Occipital lobe (tissue), 2 donors: ENCODE measurements around the gene LATS2. TPM values are rescaled to one million over a fixed set of nuclear protein-coding genes. Genes with fewer than 3 reads are reported as not detected.

ENCODE experiments used
- DNase-seq: peaks from one replicate; lab custom pipeline; 2025; lab: John Stamatoyannopoulos, UW
- total RNA-seq: library from RNA; depleted of rRNA; stranded (reverse); fragments of >200 nt; gene quantifications from one replicate; pipeline ENCODE4 v1.2.3, GENCODE V29; 2014

Gene LATS2
- total RNA-seq, 1 donor from 2014 or later: 2.2 TPM

DNA sequence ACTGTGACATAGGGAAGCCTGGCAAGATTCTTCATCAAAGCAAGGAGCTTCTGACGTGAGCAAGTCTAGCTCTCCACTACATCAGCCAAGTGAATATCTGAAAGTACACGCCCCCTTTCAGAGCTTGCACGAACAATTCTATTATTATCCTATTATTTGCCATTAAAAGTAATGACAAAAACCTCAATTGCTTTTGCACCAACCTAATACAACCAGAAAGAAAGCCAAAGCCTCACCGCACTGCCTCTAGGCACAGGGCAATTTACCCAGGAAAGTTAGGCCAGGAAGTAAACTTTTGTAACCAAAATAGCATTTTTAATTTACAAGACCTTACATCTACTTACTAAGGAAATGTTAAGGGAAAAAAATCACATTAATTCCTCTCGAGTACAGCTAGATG is 41.2 kb downstream of the LATS2 start:
- DNase-seq: no peak

DNA sequence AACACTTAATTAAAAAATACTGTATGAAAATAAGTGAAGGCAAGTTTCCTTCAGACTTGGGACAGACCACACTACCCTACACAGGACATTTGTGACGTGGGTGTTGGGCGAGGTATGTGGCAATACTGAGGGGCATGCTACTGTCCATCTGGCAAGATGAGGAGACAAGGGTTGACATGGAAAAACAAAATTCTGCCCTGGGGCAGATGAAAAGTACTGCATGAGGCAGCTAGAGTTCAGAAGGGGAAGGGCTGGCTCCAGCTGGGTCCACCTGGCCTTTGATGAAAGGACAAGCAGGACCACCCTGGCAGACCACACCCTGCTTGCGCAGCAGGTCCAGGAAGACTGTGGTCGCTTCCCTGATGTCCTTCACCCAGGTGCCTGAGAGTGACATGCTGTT is 43.2 kb downstream of the LATS2 start:
- DNase-seq: no peak

DNA sequence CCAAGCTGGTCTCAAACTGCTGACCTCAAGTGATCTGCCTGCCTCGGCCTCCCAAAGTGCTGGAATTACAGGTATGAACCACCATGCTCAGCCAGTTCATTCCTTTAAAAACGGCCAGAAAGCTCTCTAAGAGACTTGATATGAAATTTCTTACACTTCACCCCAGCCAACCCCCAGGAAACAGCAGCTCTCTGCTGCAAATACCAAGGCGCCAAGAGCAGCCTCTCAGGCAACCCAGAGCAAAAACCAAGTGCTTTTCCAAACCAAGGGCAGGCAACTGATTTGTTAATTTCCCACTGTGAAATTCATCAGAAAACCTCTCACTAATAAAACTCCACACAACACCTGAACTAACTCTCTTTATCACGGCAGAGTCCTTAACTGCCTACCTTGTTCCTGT is 44.9 kb downstream of the LATS2 start:
- no peak for DNase-seq

DNA sequence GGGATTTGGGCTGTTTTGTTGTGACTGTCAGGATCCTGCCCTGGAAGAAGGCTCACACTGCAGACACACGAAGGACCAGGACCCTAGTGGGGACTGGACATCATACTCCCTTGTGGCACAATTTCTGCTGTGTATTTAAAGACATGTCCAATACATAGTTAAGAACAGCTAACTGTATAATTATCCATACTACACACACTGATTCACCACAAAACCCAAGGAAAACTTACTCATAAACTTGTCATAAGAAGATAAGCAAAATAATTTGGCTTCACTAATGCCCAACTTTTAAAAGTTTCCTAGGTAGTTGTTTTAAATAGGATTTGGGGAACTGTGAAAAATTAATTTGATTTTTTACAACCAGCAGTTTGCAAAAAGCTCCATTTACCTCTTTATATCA is 46.1 kb downstream of the LATS2 start:
- no peak for DNase-seq

DNA sequence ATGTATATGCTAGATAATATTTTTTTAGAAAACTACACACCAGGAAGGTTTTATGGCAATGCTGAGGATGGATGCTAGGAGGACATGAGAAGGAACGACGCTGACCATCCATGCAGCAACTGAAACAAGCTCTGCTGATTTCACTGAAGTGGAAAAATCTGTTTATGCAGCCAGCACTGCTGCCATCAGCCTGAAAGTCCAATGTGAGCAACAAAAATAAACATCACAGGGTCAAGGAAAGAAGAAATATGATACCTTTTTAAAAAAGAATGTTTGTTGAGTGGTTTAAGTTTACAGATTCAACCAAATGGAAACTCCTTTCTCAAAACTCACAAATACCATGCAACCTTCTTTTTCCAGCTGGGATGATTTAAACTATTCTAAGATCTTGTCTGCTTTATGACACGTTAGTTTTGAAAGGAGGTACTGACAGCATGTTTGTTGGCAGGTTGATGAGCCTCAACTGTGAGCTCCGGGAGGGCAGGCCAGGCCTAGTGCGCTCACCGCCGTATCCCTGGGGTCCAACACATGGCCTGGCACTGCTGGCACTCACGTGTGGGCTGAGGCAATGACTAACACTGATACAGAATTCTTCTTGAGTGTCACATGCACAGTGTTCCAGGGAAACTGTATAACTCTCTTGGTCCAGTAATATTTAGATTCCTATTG is 46.8 kb downstream of the LATS2 start:
- DNase-seq: no peak

DNA sequence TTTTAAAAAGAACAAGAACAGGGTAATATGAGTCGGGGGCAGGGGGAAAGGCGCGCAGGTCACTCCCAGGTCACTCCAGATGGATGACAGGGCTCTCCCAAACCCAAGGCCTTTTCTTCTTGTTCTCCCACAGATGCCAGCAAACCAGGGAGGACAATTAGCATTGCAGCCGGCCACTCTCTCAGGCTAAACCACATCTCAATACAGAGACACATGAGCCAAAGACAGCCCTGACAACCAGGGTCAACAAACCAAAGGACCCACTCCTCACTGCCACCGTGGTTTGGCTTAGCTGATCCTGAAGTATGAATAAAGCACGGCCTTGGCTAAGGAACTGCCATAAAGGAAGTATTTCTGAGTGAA is 47.3 kb downstream of the LATS2 start:
- DNase-seq: no peak

DNA sequence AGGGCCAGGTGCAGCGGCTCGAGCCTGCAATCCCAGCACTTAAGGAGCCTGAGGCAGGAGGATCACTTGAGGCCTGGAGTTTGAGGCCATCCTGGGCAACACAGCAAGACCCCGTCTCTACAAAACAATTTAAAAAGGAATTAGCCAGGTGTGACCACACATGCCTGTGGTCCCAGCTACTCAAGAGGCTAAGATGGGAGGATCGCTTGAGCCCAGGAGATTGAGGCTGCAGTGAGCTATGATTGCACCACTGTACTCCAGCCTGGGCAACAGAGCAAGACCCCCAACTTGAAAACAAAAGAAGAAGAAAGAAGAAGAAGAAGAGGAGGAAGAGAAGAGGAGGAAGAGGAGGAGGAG is 47.7 kb downstream of the LATS2 start:
- DNase-seq: no peak

DNA sequence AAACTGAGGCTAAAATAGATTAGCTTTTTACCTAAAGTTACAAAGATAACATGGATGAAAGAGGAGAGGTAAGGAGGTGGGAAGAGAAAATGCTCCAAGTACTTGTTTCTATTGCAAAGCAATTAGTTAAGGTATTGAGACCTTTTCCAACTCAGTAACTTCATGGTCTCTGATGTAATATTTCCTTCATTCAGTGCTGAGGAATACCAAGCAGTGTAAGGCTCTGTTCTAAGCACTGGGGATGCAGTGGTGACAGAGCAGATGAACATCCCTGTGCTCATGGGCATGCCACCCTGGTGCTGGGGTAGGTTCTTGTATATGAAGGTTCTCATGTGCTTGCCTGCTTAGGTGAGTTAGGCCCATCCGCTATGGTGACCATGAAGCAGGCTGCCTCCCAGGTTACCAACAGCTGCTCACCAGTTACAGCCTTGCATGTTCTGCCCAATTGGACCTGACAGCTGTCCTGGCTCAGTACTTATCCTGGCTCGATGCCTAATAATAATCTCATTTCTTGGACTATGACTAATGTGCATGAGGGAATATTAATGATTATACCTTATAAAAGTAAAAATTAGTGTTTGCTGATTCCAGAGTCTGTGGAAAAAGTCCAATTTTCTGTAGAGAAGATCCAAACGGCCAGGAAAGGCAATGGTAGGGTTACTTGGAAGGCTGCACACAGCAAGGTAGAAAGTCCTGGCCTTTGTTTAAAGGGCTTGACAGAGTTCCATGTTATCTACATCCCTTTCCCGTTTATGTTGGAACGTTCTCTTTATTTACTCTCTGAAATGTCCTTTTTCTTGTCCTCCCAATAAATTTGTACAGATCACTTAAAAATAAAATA is 48.3 kb downstream of the LATS2 start:
- no peak for DNase-seq

DNA sequence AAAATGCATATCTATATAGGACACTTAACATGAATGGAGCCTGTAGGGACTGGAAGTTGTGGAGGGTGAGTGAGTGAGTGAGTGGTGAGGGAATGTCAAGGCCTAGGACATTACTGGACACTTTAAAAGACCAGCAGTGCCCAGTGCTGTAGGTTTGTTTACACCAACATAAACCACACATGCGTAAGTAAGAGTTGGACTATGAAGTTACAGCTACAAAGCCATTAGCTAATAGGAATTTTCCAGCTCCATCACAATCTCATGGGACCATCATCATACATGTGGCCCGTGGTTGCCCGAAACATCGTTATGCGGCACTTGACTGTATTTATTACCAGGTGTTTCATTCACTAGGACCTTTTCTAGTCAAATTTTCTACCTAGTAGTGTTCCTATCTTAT is 49.2 kb downstream of the LATS2 start:
- no peak for DNase-seq

DNA sequence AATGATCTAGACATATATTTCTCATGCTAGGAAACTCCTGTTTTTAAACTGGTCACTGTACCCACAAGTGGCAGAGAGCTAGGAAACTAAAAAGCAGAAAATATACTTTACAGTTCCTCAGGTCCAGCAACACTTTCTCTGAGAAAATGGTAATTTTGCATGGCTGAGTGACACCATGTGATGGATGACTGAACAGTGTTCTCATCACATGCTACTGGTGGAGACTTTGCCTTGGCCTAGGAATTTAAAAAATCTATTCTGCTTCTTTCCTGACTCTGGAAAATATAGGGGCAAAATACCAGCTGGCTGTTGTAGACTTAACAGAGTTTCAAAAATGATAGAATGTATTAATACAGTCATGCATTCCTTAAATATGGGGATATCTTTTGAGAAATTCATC is 50.0 kb downstream of the LATS2 start:
- no peak for DNase-seq

DNA sequence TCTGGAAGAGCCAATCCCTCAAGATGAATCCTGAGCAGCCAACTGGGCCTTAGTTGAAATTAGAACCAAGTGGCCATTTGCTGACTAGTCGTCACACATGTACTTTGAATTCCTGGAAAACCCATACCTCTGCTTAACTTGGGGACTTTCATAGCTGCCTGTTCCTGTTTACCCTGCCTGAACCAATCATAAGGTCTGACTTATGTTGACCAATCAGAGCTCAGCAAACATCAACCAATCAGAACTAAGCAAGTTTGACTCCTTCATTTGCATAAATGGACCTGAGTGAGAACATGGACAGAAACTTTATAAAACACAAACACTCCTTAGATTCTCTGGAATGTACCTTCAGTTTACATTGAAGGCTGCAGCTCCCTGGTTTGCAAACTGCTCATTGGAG is 50.8 kb downstream of the LATS2 start:
- DNase-seq: no peak

DNA sequence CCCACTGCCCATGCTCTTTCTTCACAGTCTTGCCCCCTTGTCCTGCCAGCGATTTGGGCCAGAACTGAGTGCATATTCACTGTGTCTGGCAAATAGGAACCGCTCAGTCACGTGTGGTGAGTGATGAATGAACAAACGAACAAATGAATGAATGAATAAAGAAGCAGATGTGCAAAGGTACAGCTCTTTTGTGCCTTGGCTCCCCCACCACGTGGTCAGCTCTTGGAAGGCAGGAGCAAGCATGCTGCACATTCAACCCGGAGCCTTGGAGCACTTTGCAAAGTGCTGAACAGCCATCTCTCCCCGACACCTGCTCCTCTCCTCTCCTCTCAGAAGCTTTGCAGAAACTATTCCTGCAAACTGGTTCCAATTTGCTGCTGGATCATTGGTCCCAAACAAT is 52.4 kb downstream of the LATS2 start:
- DNase-seq: no peak

DNA sequence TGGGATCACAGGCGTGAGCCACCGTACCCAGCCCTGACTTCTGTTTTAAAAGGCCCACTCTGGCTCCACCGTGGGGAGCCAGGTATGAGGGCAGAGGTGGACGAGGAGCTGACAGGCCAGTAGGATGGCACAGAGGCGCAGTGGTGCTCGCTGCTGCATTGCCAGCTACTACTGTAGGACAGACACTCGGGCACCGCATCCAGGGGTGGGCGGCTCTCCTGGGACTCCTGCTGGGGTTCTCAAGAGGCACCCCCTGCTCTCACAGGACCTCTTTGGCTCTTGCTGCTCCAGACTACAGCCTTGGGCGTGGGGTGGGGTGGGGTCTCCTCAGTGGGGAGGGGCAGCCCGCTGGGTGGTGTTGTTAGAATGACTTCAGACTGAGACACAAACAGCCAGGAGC is 53.4 kb downstream of the LATS2 start:
- no peak for DNase-seq

DNA sequence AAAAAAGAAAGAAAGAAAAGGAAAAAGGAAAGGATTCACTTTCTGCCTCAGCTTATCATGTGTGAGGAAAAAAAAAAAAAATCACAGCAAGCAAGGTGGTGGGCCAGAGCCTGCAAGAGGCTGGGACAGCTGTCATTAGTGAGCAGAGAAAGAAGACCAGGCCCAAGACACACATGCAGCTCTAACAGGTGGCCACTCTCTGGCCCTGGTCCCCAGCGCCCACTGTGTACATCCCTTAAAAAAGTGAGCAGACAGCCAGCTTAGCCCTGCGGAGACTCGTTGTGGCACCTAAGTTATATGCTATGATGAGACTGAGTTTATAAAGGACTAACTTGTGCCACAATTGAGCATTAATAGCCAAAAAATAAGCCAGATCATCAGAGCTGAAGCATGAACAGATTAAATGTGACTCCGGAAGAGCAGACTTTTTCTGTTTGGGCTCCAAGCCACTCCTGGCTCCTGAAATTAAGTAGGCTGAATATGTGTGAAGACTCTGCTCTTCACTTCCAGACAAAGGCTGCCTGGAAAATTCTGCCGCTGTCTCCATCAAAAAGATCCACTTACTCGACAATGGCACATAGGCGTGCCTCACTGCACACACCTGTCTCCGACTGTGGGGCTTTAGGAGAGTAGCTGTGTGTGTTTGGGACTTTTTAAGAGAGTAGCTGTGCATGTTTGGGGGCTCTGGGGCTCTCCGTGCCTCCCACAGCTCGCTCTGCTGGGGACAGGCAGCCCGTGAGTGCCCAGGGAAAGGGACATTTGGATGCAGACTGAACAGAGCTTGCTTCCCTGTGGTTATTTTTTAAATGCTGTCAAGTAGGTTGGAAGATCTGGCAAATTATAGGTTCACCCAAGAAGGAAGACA is 55.0 kb downstream of the LATS2 start:
- DNase-seq: no peak

DNA sequence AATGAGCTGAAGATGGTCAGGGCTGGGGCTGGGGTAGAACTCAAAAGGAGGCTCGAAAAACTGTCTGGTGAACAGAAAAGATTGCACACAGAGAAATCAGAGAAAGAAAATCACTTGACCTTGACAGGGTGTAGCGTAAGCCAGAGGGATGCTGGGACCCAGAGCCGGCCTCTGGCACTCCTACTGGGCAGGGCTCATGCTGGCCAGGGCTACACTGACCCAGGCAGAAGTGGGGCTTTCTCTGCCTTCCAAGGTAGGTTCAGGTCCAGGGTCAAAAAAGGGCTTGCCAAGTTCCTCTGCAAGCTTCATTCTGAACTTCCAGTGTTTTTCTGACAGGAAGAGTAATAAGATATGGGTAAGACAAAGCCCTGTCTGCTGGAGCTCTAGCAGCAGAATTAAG is 56.2 kb downstream of the LATS2 start:
- DNase-seq: no peak

DNA sequence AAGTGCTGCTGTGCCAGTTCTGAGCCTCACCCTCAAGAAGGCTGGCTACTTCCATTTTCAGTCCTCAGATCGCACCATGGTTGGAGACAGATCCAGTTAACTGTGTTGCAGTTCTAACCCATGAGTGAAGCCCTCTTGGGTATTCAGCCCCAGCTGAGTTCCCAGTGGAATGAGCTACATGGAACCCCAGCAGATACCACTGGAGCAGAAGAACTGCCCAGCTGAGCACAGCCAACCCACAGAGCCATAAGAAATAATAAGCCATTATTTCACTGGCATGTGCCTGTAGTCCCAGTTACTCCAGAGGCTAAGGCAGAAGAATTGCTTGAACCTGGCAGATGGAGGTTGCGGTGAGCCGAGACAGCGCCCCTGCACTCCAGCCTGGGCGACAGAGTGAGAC is 59.9 kb downstream of the LATS2 start:
- DNase-seq: no peak

DNA sequence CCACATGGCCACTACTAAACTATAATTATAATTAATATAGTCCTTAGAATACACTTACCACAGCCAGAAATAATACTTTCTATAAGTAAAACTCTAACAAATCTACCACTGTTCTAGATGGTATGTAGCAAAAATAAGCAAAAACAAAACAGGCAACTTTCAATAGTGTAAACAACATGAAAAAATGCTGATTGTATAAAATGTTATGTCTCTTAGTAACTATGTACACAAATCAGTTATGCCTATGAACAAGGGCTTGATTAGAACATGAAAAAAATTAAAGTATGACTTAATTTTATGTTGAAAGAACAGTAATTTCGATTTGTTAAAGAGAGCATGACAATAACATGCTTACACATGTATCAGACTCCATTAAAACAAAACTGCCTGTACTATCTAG is 60.7 kb downstream of the LATS2 start:
- no peak for DNase-seq

DNA sequence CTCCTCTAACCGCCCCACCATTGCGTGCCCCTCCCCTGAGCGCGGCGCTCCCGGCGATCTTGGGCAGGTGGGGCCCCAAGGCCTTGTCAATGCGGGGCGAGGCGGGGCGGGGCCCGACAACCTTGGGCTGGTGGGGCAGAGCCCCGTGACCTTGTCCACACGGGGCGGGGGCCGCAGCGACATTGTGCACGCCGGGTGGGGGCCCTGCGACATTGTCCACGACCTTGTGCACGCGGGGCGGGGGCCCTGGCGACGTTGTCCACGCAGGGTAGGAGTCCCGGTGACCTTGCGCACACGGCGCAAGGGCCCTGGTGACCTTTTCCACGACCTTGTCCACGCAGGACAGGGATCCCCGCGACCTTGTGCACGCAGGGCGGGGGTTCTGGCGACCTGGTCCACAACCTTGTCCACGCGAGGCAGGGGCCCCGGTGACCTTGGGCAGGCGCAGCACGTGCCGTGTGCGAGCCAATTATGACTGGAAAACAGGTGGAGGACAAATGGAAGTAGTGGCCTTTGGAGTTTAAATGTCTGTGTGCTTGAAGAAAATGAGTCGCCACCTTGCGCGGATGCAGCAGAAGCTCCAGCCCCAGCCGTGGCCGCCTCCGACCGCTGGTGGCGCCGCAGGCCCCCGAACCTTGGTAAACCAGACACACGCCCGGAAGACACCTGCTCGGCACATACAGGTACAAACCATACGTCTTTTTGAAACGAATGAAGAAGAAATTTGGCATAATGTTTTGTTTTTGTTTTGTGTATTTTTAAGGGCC is 62.6 kb downstream of the LATS2 start:
- DNase-seq: no peak

DNA sequence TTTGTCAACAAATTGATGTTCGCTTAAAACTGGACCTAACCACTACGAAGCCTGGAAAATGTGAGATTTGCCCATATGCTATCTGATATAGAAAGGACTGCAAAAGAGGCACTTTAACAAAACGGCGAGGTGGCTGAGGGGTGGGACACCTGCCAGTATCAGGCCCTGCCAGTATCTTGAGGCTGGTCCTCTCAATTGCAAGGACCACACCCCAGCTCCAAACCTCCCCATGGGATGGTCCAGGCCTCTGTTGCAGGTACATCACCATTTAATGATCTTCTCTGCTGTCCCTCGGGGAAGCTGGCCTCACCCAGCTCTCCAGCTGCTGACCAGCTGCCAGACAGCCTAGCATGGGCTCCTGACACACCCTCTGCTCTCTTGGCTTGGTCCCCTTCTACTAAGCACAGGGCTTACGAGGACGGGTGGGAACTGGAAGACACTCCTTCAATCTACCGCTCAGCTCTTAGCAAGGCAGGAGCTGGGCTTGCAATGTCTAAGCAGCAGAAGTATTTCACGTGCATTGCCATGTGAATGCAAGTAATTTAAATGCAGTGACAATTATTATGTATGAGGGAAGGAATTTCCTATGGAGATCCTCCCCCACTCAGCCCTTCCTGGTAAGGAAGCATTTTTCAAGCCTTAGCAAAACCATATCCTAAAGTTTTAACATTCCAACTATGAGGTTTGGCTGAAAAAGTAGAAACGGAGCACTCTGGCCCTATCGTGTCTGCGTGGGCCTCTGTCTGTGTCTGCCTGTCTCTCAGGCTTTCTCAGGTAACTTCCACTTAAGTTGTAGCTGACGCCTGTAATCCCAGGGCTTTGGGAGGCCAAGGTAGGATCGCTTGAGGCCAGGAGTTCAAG is 63.9 kb downstream of the LATS2 start:
- no peak for DNase-seq

DNA sequence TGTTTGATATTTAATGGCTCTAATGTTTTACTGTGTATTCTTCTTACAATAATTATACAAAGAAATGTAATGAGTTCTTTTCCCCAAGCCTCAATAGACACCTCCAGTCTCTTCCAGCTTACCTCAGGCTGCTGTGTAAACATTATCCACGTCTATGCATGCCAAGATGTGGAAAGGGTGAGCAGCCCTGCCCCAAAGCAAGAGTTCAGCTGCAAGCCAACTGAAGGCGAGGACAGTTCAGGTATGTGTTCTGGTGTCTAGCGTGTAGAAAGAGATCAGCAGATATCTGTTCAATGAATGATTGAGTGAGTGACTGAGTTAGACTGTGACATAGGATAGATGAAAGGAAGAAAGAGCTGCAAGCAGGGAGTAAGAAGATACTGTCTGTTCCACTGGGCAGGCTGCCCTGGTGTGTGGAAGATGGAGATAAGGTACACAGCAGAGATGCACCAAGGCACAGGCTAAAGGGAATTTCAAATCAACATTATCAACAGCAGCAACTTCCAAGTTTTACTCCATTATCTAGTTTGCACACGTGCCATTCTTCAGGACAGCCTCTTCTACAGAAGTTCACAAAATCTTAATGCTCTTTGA is 66.0 kb downstream of the LATS2 start:
- DNase-seq: no peak
